Neural cell (in vitro differentiated cells): Measurements from ENCODE around the gene PLA2G4C. TPM values are rescaled to one million over a fixed set of nuclear protein-coding genes. Genes with fewer than 3 reads are reported as not detected.
"Not testable (repeated sequence)": the region's sequence is repeated elsewhere in the genome, so short reads cannot be mapped to it uniquely, and the experiment has no call there.

Source experiments
- H2AFZ ChIP-seq: fragments of 200-600, 300-800 bp; sonication (generic), shearing (Covaris generic); 2 replicates; pipeline ENCODE4 v1.6.0; 2014; ENCODE audit warnings: low read depth, mild to moderate bottlenecking, antibody characterized with exemption, low read length, moderate library complexity
- H3F3A ChIP-seq: fragments of 200-600 bp; shearing (Covaris generic); 2 replicates; pipeline ENCODE4 v1.6.1; 2016; ENCODE audit warnings: mild to moderate bottlenecking, moderate library complexity, mixed read lengths, antibody characterized with exemption, low read length; ENCODE audit not compliant: insufficient read depth, poor library complexity, severe bottlenecking
- H3K27ac ChIP-seq: fragments of 200-600, 300-800 bp; sonication (generic), shearing (Covaris generic); 2 replicates; pipeline ENCODE4 v1.5.1; 2014; ENCODE audit warnings: mild to moderate bottlenecking, low read length, moderate library complexity
- H3K27me3 ChIP-seq: fragments of 300-800, 200-600 bp; sonication (generic), shearing (Covaris generic); 2 replicates; pipeline ENCODE4 v1.6.0; 2014; ENCODE audit warnings: mild to moderate bottlenecking, low read depth, low read length, moderate library complexity; ENCODE audit not compliant: insufficient read depth
- H3K36me3 ChIP-seq: fragments of 300-800, 200-600 bp; sonication (generic), shearing (Covaris generic); 2 replicates; pipeline ENCODE4 v1.5.1; 2014; ENCODE audit warnings: mild to moderate bottlenecking, antibody characterized with exemption, low read length, moderate library complexity; ENCODE audit not compliant: insufficient read depth
- H3K4me2 ChIP-seq: fragments of 300-800, 200-600 bp; sonication (generic), shearing (Covaris generic); 2 replicates; pipeline ENCODE4 v1.6.0; 2014; ENCODE audit warnings: mild to moderate bottlenecking, low read length
- H3K4me3 ChIP-seq: fragments of 300-800, 200-600 bp; sonication (generic), shearing (Covaris generic); 2 replicates; pipeline ENCODE4 v1.5.1; 2014; ENCODE audit warnings: mild to moderate bottlenecking, low read length, moderate library complexity
- H3K79me2 ChIP-seq: fragments of 200-600 bp; shearing (Covaris generic); replicated peaks from 2 replicates; pipeline ENCODE4 v1.6.0; 2014; ENCODE audit warnings: mild to moderate bottlenecking, low read length, moderate library complexity; ENCODE audit not compliant: insufficient read depth
- H3K9ac ChIP-seq: fragments of 300-800, 200-600 bp; sonication (generic), shearing (Covaris generic); 2 replicates; pipeline ENCODE4 v1.6.1; 2016; ENCODE audit warnings: mild to moderate bottlenecking, low read length, mixed read lengths
- H3K9me2 ChIP-seq: fragments of 200-600 bp; shearing (Covaris generic); 2 replicates; pipeline ENCODE4 v1.6.1; 2016; ENCODE audit warnings: mild to moderate bottlenecking, low read length, mixed read lengths; ENCODE audit not compliant: insufficient read depth
- H3K9me3 ChIP-seq: fragments of 200-600, 300-800 bp; sonication (generic), shearing (Covaris generic); 2 replicates; pipeline ENCODE4 v1.6.1; 2016; ENCODE audit warnings: mild to moderate bottlenecking, mixed run types, low read length, moderate library complexity, mixed read lengths
- H4K20me1 ChIP-seq: fragments of 200-600 bp; shearing (Covaris generic); 2 replicates; pipeline ENCODE4 v1.6.1; 2016; ENCODE audit warnings: mild to moderate bottlenecking, mixed run types; ENCODE audit not compliant: insufficient read depth
- CTCF ChIP-seq: fragments of 450-650 bp; IDR thresholded peaks from 2 replicates; pipeline ENCODE4 v1.5.1; 2014; ENCODE audit warnings: antibody characterized with exemption, mild to moderate bottlenecking, moderate library complexity; ENCODE audit not compliant: poor library complexity, severe bottlenecking
- EP300 ChIP-seq: fragments of 450-650 bp; conservative IDR thresholded peaks from 2 replicates; pipeline ENCODE4 v1.6.1; 2014; ENCODE audit warnings: antibody characterized with exemption, mild to moderate bottlenecking, moderate library complexity; ENCODE audit not compliant: poor library complexity, severe bottlenecking
- EZH2 ChIP-seq: fragments of 200-600, 300-800 bp; shearing (Covaris generic), sonication (generic); IDR thresholded peaks from 2 replicates; pipeline ENCODE4 v1.6.1; 2014; ENCODE audit warnings: antibody characterized with exemption, low read length, borderline replicate concordance, mild to moderate bottlenecking; ENCODE audit not compliant: insufficient read depth, poor library complexity, severe bottlenecking
- MXI1 ChIP-seq: fragments of 450-650 bp; conservative IDR thresholded peaks from 2 replicates; pipeline ENCODE4 v1.6.1; 2014; ENCODE audit warnings: antibody characterized with exemption, mild to moderate bottlenecking; ENCODE audit not compliant: poor library complexity, severe bottlenecking
- POLR2AphosphoS5 ChIP-seq: IDR thresholded peaks from 2 replicates; pipeline ENCODE4 v1.6.1; 2012
- RAD21 ChIP-seq: fragments of 450-650 bp; conservative IDR thresholded peaks from 2 replicates; pipeline ENCODE4 v1.6.1; 2014; ENCODE audit warnings: antibody characterized with exemption, mild to moderate bottlenecking, moderate library complexity
- REST ChIP-seq: IDR thresholded peaks from 2 replicates; pipeline ENCODE4 v1.6.1; 2012; ENCODE audit warnings: borderline replicate concordance
- SMC3 ChIP-seq: fragments of 450-650 bp; conservative IDR thresholded peaks from 2 replicates; pipeline ENCODE4 v1.6.1; 2014; ENCODE audit warnings: antibody characterized with exemption, mild to moderate bottlenecking, moderate library complexity; ENCODE audit not compliant: poor library complexity
- TAF1 ChIP-seq: IDR thresholded peaks from 2 replicates; pipeline ENCODE4 v1.6.1; 2012; ENCODE audit warnings: low read depth
- polyA plus RNA-seq: library from polyadenylated mRNA; depleted of rRNA; stranded (reverse); fragments of >200 nt; gene quantifications from 2 replicates; pipeline ENCODE4 v1.2.3, GENCODE V29; 2014

The PLA2G4C gene
- polyA plus RNA-seq, 1 donor from 2014 or later: 8.6 TPM

GRCh38 chr19:48090281-48090802, 20.3 kb downstream of the PLA2G4C start:
- Histone ChIP-seq H2AFZ (no peak overlapping the region), H3K4me2 (no peak overlapping the region), H3K79me2 (no peaks in the 10 kb centered on the region), H3K9ac (peak overlapping the region; percentile 30), H3K4me3 (peak overlapping the region; percentile 44), H3F3A (no peaks in the 10 kb centered on the region), H3K36me3 (no peaks in the 10 kb centered on the region), H3K9me2 (no peaks in the 10 kb centered on the region), H3K27me3 (no peaks in the 10 kb centered on the region), H4K20me1 (no peaks in the 10 kb centered on the region), H3K27ac (peak overlapping the region; percentile 73), H3K9me3 (peaks cover 5% of the 10 kb centered on the region)
- TF ChIP-seq SMC3 (no peak), MXI1 (no peak), CTCF (no peak), POLR2AphosphoS5 (no peak), REST (no peak), RAD21 (no peak), EP300 (no peak), EZH2 (no peak), TAF1 (no peak)

GRCh38 chr19:48088991-48089390, 21.6 kb downstream of the PLA2G4C start:
- not testable (repeated sequence) for H3F3A ChIP-seq, H3K4me2 ChIP-seq, H2AFZ ChIP-seq, H3K9me3 ChIP-seq, H4K20me1 ChIP-seq, H3K9me2 ChIP-seq, H3K27ac ChIP-seq, H3K4me3 ChIP-seq, H3K79me2 ChIP-seq, H3K36me3 ChIP-seq, H3K27me3 ChIP-seq, H3K9ac ChIP-seq
